OCI-LY3 (cell line): ENCODE results near the gene UGT3A2.

Source experiments
- CTCF ChIP-seq: fragments of 200-600, 300-600 bp; sonication (generic); IDR thresholded peaks from 2 replicates; pipeline ENCODE4 v1.5.1; 2014; ENCODE audit warnings: antibody characterized with exemption, low read length, low read depth
- EZH2phosphoT487 ChIP-seq: fragments of 200-600 bp; shearing (Covaris generic); IDR thresholded peaks from 2 replicates; pipeline ENCODE4 v1.6.1; 2018; ENCODE audit warnings: antibody characterized with exemption, mixed run types, low read depth

GRCh38 chr5:36026706-36027465 lies 39.8 kb downstream of the UGT3A2 start:
- no peak for TF ChIP-seq EZH2phosphoT487
- TF ChIP-seq CTCF, result no peak
